ENCODE measurements around the gene PLA2G6. TPM values are rescaled to one million over a fixed set of nuclear protein-coding genes. Genes with fewer than 3 reads are reported as not detected.
A peak's percentile ranks its signal among the peaks of the same experiment; 100 is the strongest.
"Not testable (repeated sequence)": the region's sequence is repeated elsewhere in the genome, so short reads cannot be mapped to it uniquely, and the experiment has no call there.

Gene PLA2G6
- total RNA-seq, 2 experiments from 2014 or later = 54.0 to 57.3 TPM

DNA sequence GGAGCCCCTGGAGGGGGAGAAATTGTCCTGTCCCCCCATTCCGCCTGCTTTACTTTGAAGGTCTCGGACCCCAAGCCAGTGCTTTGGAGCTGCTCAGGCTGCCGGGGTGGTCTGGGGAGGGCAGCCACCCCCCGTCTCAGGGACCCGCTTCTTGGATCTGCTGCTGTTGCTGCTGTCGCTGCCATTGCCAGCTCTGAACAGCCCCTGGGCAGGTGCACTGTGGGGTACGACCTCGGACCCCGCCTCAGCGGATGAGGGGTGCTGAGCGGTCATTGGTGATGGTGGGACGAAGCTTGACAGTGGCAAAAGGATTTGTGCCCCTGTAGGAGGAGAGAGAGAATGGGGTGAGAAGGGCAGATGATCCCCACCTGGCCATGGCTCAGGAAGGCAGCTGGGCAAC lies 96.6 kb downstream of the PLA2G6 start:
- ChIA-PET POLR2A (interaction anchor here (0.6 kb wide), 2 partner anchors 267 to 1508 kb away, joined by 3 read pairs; no protein-coding TSS in a partner anchor), CTCF (no interaction called here)
- DNase-seq = no peak
- Mint-ChIP-seq H3K4me3 (no peak overlapping the region), H3K9me3 (ENCODE audit: low read depth) (no peaks in the 10 kb centered on the region), H3K27me3 (peaks cover 20% of the 10 kb centered on the region), H3K36me3 (ENCODE audit: low read depth) (peaks cover 2% of the 10 kb centered on the region), H3K4me1 (no peaks in the 10 kb centered on the region), H3K27ac (no peak overlapping the region)
- no peak for ATAC-seq
- intact Hi-C loops (cut with DNase I, micrococcal nuclease) = no loop called here

DNA sequence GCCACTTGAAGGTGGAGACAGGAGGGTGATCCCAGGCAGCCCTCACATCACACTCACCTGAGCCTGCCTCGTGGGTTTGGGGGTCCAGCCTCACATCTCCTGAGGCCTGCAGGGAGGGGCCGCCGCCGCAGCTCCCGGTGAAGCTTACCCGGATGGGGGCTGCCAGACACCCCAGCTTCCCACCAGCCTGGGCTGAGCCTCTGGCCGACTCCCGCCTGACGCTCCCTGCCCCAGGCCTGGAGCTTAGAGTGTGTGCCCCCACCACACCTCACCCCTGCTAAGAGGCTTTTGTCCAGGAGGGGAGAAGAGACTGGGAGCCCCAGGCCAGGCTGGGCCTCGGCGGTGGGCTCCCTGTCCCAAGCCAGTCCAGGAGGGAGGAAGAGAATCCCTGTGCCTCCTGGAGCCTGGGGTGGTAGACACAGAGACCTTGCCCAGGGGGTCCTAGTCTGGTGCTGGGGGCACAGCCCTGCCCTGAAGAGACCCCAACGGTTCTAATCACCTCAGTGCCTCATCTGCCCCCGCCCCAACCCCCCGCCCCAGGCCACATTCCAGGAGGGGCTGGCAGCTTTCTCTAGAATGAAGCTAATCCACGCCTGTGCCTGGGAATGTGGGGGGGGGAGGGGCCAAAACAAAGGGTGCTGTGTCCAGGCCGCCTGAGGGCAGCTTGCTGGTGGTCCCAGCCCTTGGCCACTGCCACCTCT lies 97.5 kb downstream of the PLA2G6 start, which contains the start of gene SLC16A8:
Gene SLC16A8, minus strand, starts transcription at position 254 of the 701 bp plus-strand sequence. CDS start 1,311 bp downstream, outside the sequence.
- DNase-seq (no peak), ATAC-seq (no peak)
- Mint-ChIP-seq H3K36me3 (ENCODE audit: low read depth) (peaks cover 2% of the 10 kb centered on the region), H3K27ac (no peak within 1 kb of the TSS), H3K4me3 (no peak within 1 kb of the TSS), H3K4me1 (no peaks in the 10 kb centered on the region), H3K27me3 (peaks cover 26% of the 10 kb centered on the region), H3K9me3 (ENCODE audit: low read depth) (no peaks in the 10 kb centered on the region)
- intact Hi-C loops (cut with DNase I, micrococcal nuclease) = no loop called here
- ChIA-PET POLR2A (no interaction called here), CTCF (interaction anchor here (0.6 kb wide), 1 partner anchor 23 kb away, joined by 3 read pairs; no protein-coding TSS in a partner anchor)

DNA sequence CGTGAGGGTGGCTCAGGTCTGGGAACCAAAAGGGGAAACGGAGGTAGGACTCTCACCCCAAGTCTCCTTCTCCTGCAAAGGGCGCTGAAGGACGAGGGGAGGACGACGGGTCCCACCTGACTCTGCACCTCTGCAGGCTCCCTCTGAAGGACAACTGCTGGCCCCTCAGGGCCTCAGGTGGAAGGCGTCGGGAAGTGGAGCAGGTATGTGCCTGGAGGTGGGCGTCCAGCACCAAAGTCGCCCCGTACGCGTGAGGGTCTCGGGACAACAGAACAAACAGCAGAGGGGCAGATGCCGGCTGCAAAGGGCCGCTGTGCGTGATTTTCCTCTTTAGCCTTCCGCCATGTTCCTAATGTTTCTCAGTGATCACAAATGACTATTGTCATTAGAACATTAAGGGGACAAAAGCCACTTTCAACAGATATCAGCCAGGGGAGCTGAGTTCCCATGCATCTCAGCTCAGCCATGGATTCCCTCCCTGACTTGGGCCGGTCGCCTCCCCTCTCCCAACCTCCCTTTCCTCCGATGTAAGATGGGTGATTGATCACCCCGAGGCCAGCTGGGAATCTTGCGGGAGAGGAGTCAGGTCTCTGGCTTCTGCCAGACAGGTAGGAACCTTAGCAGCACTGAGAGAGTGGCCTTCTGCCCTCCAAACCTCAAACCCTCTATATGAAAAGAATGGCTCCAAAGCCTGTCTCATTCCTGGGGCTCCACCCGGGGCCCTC lies 98.5 kb downstream of the PLA2G6 start:
- no peak for ATAC-seq
- Mint-ChIP-seq H3K9me3 (ENCODE audit: low read depth) (no peaks in the 10 kb centered on the region), H3K4me3 (no peak overlapping the region), H3K4me1 (no peaks in the 10 kb centered on the region), H3K27me3 (peaks cover 24% of the 10 kb centered on the region), H3K36me3 (ENCODE audit: low read depth) (peaks cover 2% of the 10 kb centered on the region), H3K27ac (no peak overlapping the region)
- intact Hi-C loops (cut with DNase I, micrococcal nuclease) = no loop called here
- ChIA-PET CTCF (interaction anchor here (0.6 kb wide), 1 partner anchor 24 kb away, joined by 3 read pairs; no protein-coding TSS in a partner anchor), POLR2A (no interaction called here)
- DNase-seq = no peak

DNA sequence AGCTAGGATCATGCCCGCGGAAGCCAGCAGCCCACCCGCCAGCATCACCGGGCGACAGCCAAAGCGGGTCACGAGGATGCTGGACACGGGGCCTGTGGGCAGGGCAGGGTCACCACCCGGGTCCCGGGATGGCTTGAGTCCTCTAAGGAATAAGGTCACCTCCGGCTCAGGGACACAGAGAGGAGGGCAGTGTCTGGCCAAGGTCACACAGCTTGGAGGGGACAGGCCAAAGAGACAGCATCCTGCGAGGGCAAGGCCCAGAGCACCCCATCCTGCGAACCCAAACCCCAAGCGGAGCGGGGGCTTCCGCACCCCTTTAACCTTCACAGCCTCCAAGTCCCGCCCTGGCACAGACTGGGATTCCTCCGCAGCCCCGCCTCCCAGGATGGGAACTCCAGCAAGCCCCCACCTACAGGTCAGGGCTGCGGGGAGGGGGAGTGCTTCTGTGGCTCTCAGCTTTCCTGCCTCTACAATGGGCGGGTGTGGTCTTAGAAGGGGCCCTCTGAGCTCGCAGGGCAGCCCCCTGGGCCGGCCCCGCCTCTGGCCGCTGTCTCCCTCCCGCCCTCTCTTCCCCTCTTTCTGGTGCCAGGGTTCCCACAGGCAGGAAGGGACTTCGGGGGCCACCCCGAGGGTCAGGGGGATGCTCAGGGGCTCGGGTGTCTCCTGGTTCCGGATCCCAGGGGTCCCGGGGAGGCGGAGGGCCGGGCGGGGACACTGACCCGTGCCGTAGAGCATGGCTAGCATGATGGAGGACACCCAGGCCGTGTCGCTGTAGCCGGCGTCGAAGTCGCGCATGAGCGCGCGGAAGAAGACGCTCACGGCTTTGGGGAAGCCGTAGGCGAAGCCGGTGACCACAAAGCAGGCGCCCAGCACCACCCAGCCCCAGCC lies 99.4 kb downstream of the PLA2G6 start:
- Mint-ChIP-seq H3K36me3 (ENCODE audit: low read depth) (peaks cover 2% of the 10 kb centered on the region), H3K9me3 (ENCODE audit: low read depth) (no peaks in the 10 kb centered on the region), H3K27me3 (peaks cover 17% of the 10 kb centered on the region), H3K27ac (no peak overlapping the region), H3K4me1 (no peaks in the 10 kb centered on the region), H3K4me3 (no peak overlapping the region)
- peak; percentile 54 for ATAC-seq
- POLR2A ChIA-PET = no interaction called here
- intact Hi-C loops (cut with DNase I, micrococcal nuclease) = no loop called here
- peak; percentile 45 for DNase-seq
- CTCF ChIA-PET = interaction anchor here (0.7 kb wide), 1 partner anchor 30 kb away, joined by 3 read pairs; no protein-coding TSS in a partner anchor

DNA sequence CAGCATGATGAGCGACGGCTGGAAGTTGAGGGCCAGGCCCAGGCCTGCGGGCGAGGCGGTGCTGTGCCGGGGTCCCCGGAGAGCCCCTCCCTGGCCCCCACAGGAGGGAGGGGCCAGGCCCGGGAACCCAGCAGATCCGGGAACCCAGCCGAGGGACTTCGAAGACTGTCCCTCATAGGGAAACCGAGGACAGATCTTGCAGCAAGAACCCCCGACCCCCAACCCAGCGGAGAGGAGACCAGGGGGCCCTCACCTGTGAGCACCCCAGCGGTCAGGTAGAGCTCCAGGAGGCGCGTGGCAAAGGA lies 100.0 kb downstream of the PLA2G6 start:
- H3K9me3 Mint-ChIP-seq (ENCODE audit: low read depth) = no peaks in the 10 kb centered on the region
- H3K36me3 Mint-ChIP-seq (ENCODE audit: low read depth) = peaks cover 2% of the 10 kb centered on the region
- no peak overlapping the region for H3K27ac Mint-ChIP-seq
- ATAC-seq = no peak
- ChIA-PET POLR2A (no interaction called here), CTCF (interaction anchor here (0.7 kb wide), 1 partner anchor 29 kb away, joined by 3 read pairs; no protein-coding TSS in a partner anchor)
- peaks cover 17% of the 10 kb centered on the region for H3K27me3 Mint-ChIP-seq
- intact Hi-C loops (cut with DNase I, micrococcal nuclease) = no loop called here
- DNase-seq = no peak
- H3K4me3 Mint-ChIP-seq = no peak overlapping the region
- H3K4me1 Mint-ChIP-seq = no peaks in the 10 kb centered on the region

DNA sequence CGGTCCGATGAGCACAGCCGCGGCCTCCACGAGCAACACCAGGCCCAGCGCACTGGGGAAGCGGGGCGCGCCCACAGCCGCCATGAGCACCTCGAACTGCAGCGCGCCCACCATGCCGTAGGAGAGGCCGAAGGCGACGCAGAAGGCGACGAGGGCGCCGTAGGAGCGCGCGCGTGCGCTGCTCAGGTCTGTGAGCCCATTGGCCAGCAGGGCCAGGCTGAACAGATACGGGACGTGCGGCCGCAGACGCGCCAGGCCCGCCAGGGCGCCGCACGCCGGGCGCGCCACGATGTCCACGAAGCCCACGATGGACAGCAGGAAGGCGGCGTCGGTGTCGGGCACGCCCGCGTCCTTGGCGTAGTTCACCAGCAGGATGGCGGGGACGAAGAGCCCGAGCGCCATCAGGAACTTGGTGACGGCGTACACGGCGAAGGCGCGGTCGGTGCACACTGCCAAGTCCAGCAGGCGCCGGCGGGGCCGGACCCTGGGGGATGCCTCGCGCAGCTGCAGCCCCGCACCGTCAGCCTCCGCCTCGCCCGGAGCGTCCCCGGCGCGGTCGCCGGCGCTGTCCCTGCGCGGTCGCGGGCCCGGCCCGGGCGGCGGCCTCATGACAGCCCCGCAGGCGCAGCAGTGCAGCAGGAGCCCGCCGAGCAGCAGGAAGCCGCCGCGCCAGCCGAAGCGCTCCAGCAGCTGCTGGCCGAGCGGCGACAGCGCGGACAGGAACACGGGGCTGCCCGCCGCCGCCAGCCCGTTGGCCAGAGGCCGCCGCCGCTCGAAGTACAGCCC lies 100.6 kb downstream of the PLA2G6 start:
- Mint-ChIP-seq H3K4me3 (no peak overlapping the region), H3K4me1 (no peaks in the 10 kb centered on the region), H3K27ac (no peak overlapping the region), H3K9me3 (ENCODE audit: low read depth) (no peaks in the 10 kb centered on the region), H3K27me3 (peaks cover 17% of the 10 kb centered on the region), H3K36me3 (ENCODE audit: low read depth) (no peaks in the 10 kb centered on the region)
- DNase-seq (peak; percentile 31), ATAC-seq (peak; percentile 55)
- POLR2A ChIA-PET = no interaction called here
- CTCF ChIA-PET = no interaction called here
- intact Hi-C loops (cut with DNase I, micrococcal nuclease) = no loop called here

DNA sequence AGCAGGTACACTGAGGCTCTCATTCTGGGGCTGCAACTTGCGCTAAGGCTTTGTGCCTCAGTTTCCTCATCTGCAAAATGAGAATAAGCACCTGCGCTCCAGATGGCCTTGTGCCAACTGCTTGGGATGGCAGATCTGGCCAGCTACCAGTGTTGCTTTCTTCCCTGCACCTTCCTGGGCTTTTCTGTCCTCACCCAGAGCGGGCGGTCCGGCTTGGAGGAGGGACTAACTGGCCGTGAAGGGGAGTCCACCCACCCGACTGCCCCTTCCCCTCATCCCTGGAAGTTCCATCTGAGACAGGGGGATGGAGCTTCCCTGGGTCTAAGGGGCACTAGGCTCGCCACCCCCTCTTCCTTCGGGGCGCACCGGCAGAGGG lies 101.2 kb downstream of the PLA2G6 start:
- Mint-ChIP-seq H3K27me3 (peaks cover 17% of the 10 kb centered on the region), H3K4me3 (no peak overlapping the region), H3K9me3 (ENCODE audit: low read depth) (no peaks in the 10 kb centered on the region), H3K27ac (no peak overlapping the region), H3K36me3 (ENCODE audit: low read depth) (no peaks in the 10 kb centered on the region), H3K4me1 (no peaks in the 10 kb centered on the region)
- ATAC-seq (no peak), DNase-seq (no peak)
- intact Hi-C loops (cut with DNase I, micrococcal nuclease) = no loop called here
- CTCF ChIA-PET = no interaction called here
- POLR2A ChIA-PET = no interaction called here

DNA sequence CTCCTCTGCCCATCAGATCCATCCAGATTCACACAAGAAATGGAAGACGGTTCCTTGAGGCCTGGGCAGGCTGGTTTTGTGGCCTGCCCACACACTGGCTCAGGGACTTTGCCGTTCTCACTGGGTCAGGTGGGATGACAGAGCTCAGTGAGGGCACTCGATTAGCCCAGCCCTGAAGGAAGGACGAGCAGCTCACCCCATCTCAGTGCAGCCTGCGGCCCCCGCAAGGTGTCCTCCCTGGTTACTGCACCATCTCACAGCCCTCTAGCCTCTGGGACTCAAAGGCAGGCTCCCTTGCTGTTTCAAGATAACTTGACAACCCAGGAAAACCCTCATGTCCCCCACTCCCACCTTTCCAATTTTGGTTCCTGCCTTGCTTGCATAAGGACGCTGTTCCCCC lies 101.8 kb downstream of the PLA2G6 start:
- H3K27ac Mint-ChIP-seq = no peak overlapping the region
- no peak overlapping the region for H3K4me3 Mint-ChIP-seq
- H3K36me3 Mint-ChIP-seq (ENCODE audit: low read depth) = no peaks in the 10 kb centered on the region
- no peaks in the 10 kb centered on the region for H3K9me3 Mint-ChIP-seq (ENCODE audit: low read depth)
- no peaks in the 10 kb centered on the region for H3K4me1 Mint-ChIP-seq
- POLR2A ChIA-PET = no interaction called here
- intact Hi-C loops (cut with DNase I, micrococcal nuclease) = no loop called here
- CTCF ChIA-PET = interaction anchor here (0.6 kb wide), 1 partner anchor 301 kb away, joined by 3 read pairs; no protein-coding TSS in a partner anchor
- DNase-seq (no peak), ATAC-seq (no peak)
- peaks cover 17% of the 10 kb centered on the region for H3K27me3 Mint-ChIP-seq

DNA sequence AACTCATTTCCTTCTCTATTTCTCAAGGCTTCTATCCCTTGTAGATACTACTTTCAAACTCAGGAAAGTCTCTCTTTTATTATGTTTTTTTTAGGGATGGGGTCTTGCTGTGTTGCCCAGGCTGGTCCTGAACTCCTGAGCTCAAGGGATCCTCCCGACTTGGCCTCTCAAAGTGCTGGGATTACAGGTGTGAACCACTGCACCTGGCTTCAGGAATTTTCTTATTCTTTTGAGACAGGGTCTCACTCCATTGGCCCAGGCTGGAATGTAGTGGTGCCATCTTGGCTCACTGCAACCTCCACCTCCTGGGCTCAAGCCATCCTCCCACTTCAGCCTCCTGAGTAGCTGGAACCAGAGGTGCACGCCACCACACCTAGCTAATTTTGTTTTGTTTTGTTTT lies 102.4 kb downstream of the PLA2G6 start:
- not testable (repeated sequence) for H3K4me3 Mint-ChIP-seq

DNA sequence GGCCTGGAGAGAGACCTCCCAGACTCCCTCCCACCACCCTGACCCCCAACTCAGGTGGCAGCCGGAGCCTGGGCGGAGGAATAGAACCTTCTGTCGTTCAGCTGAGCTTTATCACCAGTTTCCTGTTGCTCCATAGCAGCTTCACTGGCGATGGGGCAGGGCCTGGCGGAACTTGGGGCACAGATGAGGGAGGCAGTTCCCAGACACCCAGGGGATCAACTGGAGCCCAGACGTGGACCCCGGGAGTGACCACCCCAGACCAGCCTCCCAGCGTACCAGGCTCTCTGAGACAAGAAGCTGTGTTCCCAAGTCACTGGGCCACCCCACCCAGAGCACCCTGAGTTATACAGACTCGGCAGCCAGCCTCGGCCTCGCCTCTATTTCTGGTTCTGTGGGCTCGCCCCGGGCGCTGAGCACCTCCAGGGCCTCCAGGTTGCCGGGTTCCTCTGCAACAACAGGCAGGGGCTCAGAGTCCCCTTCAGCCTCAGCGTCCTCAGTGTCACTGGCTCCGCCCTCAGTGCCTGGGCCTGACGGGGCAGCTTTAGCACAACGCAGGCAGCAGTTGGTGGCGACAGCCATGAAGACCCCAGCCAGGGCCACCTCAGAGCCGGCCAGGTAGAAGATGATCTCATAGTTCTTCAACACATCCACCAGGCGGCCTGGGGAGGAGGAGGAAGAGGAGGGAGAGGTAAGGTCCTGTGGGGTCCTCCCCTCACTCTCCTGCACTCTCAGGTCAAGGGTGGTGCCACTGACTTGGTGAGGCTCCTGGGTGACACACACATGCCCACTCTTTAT lies 103.4 kb downstream of the PLA2G6 start:
- peaks cover 17% of the 10 kb centered on the region for H3K27me3 Mint-ChIP-seq
- no peak overlapping the region for H3K4me3 Mint-ChIP-seq
- H3K36me3 Mint-ChIP-seq (ENCODE audit: low read depth) = peaks cover under 1% of the 10 kb centered on the region
- POLR2A ChIA-PET = interaction anchor here (0.7 kb wide), 1 partner anchor 931 kb away, joined by 8 read pairs; no protein-coding TSS in a partner anchor
- H3K4me1 Mint-ChIP-seq = no peaks in the 10 kb centered on the region
- DNase-seq (no peak), ATAC-seq (no peak)
- intact Hi-C loops (cut with DNase I, micrococcal nuclease) = no loop called here
- no peak overlapping the region for H3K27ac Mint-ChIP-seq
- no peaks in the 10 kb centered on the region for H3K9me3 Mint-ChIP-seq (ENCODE audit: low read depth)
- CTCF ChIA-PET = interaction anchor here (0.6 kb wide), 1 partner anchor 184 kb away, joined by 3 read pairs; no protein-coding TSS in a partner anchor

More for the DNA sequence above, 102.4 kb downstream of the PLA2G6 start:
- POLR2A ChIA-PET = interaction anchor here (0.7 kb wide), 1 partner anchor 931 kb away, joined by 8 read pairs; no protein-coding TSS in a partner anchor
- peaks cover 17% of the 10 kb centered on the region for H3K27me3 Mint-ChIP-seq
- intact Hi-C loops (cut with DNase I, micrococcal nuclease); H3K4me1 Mint-ChIP-seq; H3K9me3 Mint-ChIP-seq (ENCODE audit: low read depth); DNase-seq; ATAC-seq; CTCF ChIA-PET; H3K36me3 Mint-ChIP-seq (ENCODE audit: low read depth); H3K27ac Mint-ChIP-seq: not testable (repeated sequence)
